ENCODE data around the gene NXNL2.

DNA sequence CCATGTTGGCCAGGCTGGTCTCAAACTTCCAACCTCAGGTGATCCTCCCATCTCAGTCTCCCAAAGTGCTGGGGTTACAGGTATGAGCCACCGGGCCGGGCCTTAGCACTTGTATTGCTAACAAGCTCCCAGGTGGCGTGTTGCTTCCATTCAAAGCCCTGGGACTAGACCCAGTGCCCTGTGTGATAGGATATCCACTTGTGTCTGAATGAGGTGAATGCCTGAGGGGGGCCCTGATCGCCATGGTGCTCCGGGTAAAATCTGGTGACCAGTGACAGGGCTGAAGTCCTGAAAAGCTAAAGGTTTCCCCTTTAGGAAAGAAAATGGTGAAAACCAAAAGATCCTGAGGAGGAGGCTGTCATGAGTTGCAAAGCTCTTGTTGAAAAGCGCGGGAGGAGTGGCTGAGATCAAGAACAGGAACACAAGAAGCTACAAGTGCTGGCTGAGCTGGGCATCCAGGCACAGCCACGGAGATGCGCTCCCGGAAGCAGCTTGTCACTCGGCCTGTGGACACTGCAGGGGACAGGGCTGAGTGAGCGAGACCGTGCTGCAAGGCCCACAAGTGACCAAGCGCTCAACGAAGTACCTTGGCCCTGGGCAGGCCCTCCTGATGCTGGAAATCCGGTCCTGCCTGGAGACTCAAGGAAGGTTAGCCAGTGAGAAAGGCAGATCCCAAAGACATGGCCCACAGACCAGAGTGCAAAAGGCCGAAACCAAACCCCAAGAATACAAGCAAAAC lies 39.8 kb upstream of the NXNL2 start:
- TF ChIP-seq, protein P1, sequence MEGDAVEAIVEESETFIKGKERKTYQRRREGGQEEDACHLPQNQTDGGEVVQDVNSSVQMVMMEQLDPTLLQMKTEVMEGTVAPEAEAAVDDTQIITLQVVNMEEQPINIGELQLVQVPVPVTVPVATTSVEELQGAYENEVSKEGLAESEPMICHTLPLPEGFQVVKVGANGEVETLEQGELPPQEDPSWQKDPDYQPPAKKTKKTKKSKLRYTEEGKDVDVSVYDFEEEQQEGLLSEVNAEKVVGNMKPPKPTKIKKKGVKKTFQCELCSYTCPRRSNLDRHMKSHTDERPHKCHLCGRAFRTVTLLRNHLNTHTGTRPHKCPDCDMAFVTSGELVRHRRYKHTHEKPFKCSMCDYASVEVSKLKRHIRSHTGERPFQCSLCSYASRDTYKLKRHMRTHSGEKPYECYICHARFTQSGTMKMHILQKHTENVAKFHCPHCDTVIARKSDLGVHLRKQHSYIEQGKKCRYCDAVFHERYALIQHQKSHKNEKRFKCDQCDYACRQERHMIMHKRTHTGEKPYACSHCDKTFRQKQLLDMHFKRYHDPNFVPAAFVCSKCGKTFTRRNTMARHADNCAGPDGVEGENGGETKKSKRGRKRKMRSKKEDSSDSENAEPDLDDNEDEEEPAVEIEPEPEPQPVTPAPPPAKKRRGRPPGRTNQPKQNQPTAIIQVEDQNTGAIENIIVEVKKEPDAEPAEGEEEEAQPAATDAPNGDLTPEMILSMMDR (IDR thresholded peaks at IDR 0.05; ENCODE audit: insufficient read depth, low read length, poor library complexity, severe bottlenecking) = no peak
- TF ChIP-seq EZH2phosphoT487 (conservative IDR thresholded peaks at IDR 0.05; ENCODE audit: low read length) = no peak
